Hematopoietic multipotent progenitor cell treated with erythropoietin and hydrocortisone succinate and interleukin-3 and kit ligand, for 15 days (in vitro differentiated cells): ENCODE data around the gene RERE.
"Not testable (repeated sequence)": the region's sequence is repeated elsewhere in the genome, so short reads cannot be mapped to it uniquely, and the experiment has no call there.

Source experiments
- DNase-seq: peaks from one replicate; pipeline ENCODE4 v3.0.0-alpha.2; 2015; ENCODE audit warnings: low spot score

Gene RERE

DNA sequence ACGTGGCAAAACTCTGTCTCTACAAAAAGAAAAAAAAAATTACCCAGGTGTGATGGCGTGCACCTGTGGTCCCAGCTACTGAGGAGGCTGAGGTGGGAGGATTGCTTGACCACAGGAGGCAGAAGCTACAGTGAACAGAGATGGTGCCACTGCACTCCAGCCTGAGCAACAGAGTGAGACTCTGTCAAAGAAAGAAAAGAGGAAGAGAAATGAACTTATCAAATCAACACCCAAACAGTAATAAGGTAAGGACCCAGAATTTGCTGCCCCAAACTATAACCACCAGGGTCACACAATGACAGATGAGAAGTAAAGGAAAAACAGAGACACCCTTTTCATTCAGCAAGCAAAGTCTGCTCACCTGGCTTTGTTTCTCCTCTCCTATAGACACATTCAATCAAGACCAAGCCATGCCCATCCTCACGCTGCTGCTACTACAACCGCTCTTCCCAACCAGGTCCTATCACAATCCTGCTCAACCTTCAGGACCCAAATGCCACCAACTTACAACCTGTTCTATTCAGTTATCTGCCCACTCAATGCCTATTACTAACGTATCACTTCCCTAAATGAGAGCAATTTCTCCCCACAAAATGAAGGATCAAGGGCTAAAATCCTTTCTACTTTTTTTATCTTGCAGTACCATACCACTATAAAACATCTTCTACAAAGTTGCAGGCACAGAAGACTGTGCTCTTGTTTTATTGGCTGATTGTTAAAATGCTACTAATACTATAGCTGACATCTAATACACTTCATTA, 183.5 kb downstream of the RERE start:
- DNase-seq: no peak

DNA sequence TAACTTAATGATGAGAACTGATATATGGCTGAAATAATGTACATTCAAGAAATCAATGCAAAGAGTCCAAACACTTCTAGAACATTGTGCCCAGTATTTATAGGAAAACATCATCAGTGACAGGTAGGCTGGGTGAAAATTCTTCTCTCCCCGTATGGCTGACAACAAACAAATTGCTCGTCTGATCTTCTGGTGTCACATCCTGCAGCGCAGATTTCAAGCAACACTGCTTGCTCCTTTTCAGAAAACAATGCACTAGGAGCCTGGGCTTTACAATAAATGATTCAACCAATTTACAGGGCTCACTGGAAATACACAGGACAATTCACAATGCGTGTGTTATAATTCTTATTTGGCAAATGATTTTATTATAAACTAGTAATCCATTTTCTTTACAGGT, 185.3 kb downstream of the RERE start:
- no peak for DNase-seq

DNA sequence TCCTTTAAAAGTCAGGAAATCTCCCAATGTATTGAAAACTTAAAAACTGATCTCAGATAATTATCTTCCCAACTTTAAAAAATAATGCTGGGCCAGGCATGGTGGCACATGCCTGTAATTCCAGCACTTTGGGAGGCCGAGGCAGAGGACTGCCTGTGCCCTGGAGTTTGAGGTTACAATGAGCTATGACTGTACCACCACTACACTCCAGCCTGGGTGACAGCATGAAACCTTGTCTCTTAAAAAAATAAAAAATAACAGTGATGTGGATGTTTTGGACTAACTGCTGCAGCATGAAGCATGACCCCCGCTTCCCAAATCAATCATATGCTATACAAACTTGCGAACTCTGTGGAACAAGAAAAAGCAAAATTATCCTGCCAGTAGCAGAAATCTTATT, 186.3 kb downstream of the RERE start:
- DNase-seq: no peak

DNA sequence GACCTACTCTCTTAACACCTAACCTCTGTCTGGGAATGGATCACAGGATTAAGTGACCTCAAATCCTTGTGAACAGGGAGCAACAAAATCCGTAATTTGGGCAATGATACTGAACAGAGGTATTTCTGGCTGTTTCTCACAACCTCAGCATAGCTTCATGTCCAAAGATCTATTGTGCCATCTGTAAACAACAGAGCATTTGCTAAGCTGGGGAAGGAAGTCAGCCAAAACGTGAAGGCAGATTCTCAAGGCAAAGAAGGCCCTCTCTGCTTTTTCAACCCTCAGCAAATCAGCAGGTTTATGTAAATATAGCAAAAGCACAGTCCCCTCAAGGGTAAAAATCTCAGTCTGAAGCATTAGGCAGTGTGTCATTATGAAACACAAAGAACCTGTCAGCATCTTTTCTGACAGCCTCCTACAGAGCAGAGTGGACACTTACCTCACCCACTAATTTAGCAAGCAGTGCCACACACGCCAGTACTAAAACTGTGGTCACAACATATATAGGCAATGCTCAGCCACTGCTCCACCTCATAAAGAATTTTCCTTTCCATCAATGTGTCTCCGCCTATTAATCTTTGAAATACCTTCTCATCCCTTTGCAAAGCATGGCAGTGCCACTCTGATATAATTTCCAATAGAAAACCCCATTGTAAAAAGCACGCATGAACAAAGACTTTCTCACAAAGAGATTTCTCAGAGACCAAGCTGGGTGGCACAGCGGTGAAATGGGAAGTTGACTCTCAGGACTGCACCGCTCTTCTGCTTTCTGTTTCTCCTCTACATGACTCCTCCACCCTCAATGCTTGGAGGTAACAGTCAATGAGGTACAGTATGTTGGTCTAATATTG, 188.0 kb downstream of the RERE start:
- no peak for DNase-seq

DNA sequence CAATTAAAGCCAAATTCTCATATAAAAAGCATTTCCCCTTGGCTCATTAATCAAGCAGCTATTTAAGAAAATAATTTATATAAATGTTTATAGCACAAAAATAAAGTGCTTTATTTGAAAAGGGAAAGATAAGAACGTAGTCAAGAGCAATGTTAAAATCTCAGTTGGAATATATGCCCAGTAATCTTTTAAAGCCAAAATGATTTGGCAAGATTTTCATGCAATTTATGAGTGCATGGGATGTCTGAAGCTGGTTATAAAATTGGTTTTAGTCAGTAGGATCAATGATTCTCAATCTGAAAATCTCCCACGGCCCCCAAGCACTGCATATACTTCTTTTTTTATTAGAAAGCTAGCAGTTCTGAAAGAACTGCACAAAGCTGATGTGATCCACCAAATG, 188.8 kb downstream of the RERE start:
- DNase-seq: no peak

DNA sequence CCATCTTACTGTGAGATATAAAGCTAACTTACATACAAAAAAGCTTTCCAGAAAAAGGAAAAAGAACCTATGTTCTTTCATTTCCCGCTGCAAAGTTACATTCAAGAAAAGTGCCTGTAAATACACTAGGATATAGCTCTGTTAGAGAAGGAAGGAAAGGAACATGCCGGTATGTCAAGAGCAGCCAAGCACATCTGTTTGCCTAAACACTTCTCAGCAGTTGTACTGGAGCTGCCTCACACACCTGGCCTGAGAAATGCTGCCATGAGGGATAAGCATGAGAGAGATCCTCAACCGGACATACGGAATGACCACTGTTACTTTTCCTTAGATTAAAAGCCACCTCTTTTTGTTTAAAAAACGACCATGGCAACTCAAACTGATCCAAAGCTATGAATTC, 189.7 kb downstream of the RERE start:
- no peak for DNase-seq

DNA sequence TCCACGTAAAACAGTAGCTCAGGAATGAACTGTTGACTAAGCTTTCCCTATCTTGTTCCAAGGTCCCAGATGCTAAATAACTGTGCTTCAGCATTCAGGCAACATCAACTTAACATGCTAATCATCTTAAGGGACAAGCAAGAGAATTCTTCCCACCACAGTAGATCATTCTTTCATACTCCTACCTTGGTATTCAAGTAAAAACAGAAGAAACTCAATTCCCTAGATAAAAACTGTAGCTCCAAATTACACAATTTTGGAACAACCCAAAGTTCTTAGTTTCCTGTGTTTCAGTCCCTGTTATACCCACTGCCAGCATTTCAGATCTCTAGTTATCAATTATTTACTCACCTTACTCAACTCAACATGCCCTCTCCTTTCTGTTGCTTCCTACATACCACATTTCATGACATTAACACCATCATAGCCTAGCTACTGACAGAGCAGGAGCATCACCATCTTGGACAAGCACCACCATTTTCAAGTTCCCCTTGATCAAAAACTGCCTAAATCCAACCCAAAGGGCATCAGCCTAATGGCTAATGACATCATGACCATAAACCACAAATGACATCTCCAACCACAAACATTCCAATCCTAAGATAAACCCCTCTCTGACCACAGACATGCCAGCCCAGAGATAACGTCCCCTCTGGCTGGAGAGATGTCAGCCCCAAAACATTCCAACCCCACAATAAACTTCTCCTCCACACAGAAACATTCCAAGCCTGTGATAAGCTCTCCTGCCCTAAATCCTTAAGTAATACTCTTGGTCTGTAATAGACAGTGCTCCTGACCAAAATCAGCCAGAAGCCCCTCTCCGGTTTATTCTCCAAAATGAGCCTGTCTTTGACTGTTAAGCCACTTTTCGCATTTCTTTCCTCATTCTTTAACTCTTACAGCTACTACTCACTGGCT, 191.2 kb downstream of the RERE start:
- DNase-seq: no peak

DNA sequence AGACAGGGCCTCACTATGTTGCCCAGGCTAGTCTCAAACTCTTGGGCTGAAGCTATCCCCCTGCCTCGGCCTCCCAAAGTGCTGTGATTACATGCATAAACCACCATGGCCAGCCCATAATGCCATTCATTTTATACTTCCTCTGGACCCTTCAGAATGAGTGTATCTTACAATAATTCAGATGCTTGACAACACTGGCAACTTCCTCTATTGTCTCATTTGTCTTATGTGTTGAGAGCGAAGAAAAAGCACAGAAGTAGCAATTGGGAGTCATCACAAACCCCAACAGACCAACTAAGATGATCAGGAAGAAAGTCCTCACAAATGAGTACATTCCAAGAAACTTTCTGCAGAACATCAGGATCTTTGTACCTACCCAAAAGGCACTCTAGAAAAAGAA, 191.9 kb downstream of the RERE start:
- no peak for DNase-seq

DNA sequence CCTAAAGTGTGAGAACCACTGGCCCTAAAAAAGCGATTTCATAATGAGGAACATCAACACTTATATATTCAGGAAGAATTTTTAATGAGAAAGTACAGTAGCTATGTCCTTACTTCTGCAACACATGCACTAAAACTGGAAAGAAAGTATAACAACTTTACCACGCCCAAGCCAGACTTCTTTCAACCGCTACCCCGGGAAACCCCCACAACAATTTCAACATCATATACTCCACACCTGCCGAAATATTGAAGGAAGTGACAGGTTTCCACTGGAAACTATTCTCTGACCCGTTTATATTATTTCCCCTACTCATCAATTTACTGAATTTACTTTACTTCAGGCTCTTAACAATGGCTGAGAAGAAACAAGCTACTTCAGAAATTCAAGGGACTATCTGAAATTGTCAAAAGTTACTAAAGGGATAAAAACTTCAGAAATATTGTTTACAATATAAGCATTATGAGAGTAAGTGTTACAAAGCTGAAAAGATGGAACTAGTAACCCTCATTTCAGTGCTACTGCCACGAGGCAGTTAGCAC, 193.7 kb downstream of the RERE start:
- DNase-seq: not testable (repeated sequence)

DNA sequence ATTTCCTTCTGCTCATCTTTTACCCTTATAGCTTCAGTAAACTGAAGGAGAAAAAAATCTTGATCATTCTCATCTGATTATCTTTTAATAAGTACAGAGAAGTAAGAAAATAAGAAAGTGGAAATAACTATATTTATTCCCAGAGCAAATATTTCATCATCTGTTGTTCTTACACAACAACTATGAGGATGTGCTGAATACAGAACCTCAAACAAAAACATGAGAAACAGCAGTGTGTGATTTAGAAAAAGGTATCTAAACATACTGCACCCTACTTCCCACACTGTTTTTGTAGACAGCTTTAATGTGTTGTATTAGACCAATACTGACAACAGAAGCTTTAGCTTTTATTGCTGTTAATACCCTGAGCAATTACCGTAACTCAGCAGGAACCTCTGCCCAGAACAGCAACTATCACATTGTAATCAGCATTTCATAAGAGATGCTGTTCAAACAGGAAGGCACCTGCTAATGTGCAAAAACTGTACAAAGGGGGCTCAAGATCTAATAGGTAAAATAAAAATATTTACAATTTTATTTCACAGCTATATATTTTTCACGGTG, 195.6 kb downstream of the RERE start:
- DNase-seq: not testable (repeated sequence)

DNA sequence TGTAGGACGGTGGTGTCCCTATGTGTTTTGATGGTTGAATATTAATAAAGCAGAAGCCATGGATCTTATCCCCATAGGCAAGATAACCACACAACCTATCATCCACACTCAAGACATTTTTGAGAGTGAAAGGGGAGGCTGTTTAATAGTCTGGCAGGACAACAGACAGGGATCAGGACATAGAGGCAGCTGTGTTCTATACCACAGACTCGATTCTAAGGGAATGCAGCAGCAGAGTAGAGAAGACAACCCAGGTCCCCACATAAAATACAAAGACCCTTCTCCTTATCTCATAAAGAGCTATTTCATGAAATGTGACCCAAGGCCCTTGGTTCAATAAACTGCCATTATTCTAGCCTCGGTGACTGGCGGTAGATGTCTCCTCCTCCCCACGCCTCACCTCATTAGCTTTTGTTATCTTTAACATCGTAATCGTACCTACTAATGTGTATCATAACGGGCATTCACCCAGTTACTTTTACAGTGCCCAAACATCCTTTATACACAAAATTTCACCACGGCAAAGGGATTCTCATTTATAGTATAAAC, 196.3 kb downstream of the RERE start:
- not testable (repeated sequence) for DNase-seq

DNA sequence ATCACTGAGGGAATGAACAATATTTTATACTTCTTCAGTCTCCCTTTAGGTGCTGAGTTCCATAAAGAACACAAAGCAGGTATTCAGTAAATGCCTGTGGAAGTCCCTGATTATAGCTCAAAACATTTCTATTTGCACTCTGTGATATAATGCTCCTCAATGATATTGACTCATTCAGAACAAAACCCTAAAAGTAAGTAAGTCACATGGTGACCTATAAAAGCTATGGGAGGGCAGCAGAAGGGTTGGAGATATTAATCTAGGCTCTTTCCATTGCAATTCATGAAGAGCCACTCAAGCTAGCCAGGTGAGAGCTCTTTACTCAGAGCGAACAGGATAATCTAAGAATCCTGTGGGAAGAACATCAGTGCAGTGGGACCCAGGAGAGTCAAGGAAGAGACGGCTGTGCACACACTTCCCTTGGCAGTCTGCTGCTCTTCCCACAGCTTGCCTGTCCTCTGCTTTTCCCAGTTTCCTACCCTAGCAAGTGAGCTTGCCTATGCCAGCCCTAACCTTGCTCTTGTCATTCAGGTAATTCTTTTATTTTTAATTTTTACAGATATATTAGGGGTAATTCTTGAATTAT, 197.4 kb downstream of the RERE start:
- not testable (repeated sequence) for DNase-seq

DNA sequence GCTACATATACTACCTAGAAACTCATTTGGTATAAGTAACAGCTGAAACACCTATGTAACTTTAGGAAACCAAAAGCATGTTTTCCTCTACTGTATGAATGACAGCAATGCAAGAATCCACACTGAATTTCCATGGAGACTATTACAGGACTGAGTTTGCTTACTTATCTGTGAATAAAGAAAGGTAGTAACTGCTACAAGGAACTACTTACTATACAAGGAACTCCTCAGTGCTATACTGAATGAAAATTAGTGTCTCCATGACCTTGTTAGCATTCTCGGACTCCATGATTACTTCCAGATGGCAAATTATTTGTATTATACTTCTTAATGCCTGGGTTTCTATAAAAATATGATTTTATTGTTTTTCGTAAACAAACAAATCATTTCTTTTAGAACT, 198.0 kb downstream of the RERE start:
- not testable (repeated sequence) for DNase-seq

DNA sequence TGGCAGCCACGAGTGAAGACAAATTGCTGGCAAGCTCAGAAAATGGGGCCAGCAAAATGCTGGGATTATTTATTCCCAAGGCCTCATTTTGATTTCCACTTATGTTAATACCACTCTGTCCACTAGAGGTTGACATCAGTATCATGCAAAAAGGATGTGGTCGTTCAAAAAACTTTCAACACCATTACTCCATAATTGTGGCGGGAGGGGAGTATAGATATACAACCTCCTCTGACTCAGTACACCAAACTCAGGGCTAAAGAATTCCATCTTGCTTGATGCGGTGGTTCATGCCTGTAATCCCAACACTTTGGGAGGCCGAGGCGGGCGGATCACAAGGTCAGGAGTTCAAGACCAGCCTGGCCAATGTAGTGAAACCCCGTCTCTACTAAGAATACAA, 200.6 kb downstream of the RERE start:
- DNase-seq: not testable (repeated sequence)

DNA sequence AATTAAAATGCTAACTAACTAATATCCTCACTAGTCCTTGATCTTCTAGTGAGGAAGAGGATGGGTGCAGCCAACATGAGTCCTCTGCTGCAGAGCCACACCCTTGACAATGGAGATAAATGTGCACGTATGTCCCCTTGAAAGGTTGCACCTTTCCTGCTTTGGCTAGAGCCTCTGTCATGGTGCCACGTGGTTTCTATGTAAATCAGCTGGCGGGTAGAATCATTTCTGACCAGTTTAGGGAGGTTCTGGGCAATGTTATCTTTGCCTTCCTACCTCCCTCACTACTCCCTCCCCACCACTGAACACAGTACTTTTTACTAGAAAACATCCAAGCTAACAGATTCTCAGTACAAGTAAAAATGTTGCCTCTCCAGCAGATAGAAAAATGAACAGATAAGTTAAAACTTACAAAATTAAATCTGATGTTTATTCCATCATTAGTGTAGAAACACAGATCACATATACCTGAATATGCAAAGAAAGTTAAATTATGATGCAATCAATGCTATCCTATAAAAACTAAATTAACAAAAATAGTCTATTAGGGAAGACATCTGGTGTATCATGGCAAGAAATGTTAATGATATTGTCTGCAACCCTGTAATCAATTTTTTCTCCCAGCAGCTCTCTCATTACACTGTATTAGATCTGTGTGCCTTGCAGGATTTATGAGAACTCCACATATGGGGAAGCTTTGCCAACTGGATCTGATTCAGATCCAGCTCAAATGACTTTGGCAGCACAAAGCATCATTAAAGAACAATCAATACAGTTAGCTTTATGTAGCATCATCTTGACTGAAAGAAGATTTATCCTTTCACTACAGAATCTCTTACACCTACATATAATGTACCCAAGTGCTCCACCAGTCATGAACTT, 205.6 kb downstream of the RERE start:
- DNase-seq: not testable (repeated sequence)

DNA sequence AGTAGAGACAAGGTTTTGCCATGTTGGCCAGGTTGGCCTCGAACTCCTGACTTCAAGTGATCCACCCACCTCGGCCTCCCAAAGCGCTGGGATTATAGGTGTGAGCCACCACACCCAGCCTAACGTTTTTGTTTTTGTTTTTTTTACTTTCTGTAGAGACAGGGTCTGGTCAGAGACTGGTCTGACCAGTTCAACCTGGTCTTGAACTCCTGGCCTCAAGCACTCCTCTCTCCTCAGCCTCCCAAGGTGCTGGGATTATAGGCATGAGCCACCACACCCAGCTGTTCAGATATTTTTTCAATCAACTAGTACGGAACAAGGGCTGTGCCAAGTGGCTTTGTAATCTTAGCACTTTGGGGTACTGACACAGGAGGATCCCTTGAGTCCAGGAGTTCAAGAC, 209.5 kb downstream of the RERE start:
- DNase-seq: no peak

DNA sequence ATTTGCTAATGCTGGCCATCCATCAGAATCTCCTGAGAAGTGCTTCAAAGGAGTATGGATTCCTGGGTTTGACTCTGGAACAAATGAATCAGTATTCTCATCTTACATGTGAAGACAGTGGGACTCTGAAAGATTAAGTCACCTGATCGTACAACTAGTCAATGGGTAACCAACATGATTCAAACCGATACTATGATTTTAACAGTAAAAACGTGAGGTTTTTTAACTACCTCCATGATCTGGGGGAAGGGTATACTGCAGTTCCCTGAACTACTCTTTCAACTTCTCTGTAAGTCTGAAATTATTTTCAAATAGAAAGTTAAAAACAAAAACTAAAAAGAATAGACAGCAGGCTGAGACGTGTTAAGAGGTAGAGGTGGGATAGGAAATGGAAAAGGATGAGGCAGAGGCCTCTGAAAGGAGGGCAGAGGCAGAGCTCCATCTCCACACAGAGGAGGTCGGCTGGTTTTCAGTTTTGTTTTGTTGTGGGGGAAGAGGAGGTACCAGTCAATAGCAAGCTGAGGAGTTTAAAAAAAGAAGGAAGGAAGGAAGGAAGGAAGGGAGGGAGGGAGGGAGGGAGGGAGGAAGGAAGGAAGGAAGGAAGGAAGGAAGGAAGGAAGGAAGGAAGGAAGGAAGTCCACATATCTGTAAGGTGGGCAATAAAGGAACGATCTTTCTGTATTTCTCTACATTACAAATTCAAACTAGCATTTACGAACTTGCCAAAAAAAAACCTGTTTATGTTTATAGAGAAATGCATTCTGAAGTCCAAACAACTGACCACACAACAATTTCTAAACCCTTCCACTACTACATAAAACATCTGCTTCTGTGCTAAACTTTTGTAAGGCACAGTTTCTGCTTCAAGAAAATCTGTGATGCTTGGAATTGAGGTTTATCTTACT, 213.1 kb downstream of the RERE start:
- DNase-seq: no peak

DNA sequence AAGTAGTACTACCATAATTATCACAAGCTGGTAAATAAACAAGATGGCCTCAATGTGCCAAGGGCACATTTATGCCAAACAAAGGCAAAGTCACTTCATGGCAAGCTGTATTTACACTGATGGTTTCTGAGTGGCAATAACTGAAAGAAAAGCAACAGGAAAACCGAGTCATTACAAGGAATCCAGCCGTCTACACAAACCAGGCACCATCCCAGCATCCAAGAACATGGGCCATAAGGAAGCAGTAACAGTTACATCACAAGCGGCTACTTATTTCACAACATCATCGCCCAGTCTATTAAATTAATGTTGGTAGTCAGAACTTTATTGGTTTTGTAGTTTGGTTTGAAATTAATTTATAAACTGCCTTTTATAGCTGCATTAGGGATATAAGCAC, 214.2 kb downstream of the RERE start:
- no peak for DNase-seq
